Testis (tissue), 2 donors: ENCODE data around the gene UCN.

ENCODE experiments used
- POLR2A ChIP-seq: fragments of 450-650 bp; IDR thresholded peaks from one replicate; pipeline ENCODE4 v1.6.1; 2017; ENCODE audit warnings: antibody characterized with exemption, mild to moderate bottlenecking, moderate library complexity
- TF ChIP-seq, protein P1 (sequence below), 3 experiments: fragments of 450-650 bp in 2 of 3; fragments of 200-600 bp in 1 of 3; sonication (generic) in 1 of 3; IDR thresholded peaks; one replicate each; pipeline ENCODE4 v1.5.1; 2016 to 2019; ENCODE audit warnings: antibody characterized with exemption in 3 of 3, mild to moderate bottlenecking in 2 of 3, moderate library complexity in 1 of 3

DNA sequence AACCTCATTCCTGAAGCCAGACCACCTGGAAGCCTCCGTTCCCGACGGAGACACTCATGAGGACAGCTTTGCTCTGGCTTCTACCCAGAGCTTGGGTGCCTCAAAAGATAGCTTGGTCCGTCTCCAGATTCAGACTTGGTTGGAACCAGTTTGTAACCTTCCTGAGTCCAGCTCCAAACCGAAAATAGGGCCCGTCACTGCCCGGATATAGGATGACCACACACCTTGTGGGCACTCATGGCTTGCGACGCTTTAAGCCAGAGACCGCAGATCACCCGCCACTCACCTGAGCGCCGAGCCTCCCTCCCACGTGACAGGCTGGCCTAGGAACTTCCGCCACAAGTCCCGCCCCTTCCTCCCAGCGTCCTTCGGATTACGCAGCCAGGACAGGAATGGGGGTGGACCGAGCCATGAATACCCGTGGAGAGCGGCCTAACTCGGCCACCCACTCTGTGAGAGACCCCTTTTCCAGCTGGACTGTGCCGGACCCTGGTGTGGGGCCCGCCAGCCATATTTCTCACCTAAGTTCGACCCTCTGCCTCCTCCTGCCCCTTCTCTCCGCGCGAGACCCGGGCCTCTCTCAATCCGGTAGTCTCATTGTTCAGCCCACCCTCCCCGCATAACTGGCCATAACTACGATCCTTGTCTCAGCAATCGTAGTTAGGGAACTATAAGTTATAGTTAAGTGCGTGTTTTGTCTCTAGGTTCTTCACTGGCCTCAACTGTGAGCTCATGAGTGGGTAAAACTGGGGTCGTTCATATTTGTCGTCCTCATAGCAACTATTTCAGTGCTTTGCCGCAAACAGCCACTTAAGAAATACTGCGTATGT lies 14.7 kb upstream of the UCN start, which contains the start of gene MPV17:
- TF ChIP-seq, protein P1, sequence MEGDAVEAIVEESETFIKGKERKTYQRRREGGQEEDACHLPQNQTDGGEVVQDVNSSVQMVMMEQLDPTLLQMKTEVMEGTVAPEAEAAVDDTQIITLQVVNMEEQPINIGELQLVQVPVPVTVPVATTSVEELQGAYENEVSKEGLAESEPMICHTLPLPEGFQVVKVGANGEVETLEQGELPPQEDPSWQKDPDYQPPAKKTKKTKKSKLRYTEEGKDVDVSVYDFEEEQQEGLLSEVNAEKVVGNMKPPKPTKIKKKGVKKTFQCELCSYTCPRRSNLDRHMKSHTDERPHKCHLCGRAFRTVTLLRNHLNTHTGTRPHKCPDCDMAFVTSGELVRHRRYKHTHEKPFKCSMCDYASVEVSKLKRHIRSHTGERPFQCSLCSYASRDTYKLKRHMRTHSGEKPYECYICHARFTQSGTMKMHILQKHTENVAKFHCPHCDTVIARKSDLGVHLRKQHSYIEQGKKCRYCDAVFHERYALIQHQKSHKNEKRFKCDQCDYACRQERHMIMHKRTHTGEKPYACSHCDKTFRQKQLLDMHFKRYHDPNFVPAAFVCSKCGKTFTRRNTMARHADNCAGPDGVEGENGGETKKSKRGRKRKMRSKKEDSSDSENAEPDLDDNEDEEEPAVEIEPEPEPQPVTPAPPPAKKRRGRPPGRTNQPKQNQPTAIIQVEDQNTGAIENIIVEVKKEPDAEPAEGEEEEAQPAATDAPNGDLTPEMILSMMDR (IDR thresholded peaks at IDR 0.05) = no peak
- peak; percentile 85 for TF ChIP-seq POLR2A
